H1 (cell line): ENCODE data around the gene ZNF689. TPM values are rescaled to one million over a fixed set of nuclear protein-coding genes. Genes with fewer than 3 reads are reported as not detected.

ENCODE experiments used
- polyA plus RNA-seq, 7 experiments: library from polyadenylated mRNA; depleted of rRNA in 3 of 7; stranded (reverse) in 5 of 7; unstranded in 2 of 7; fragments of >200 nt in 5 of 7; fragments of 200-250 nt in 2 of 7; gene quantifications; 1 replicate in 5 of 7; 2 replicates in 1 of 7; 4 replicates in 1 of 7; pipeline versions ENCODE4 v1.2.1 to v1.2.3, GENCODE V29; 2011 to 2013; ENCODE audit warnings: missing spikeins in 2 of 7, mixed read lengths in 2 of 7
- small RNA-seq: library from polyadenylated mRNA; stranded (forward); fragments of <200 nt; extraction: miRNeasy Mini kit (QIAGEN cat#:217004); gene quantifications from one replicate; pipeline ENCODE3, GENCODE V24; 2013; ENCODE audit not compliant: insufficient read depth
- total RNA-seq: library from RNA; stranded (reverse); fragmentation: NEBNext Ultra II Directional; extraction: Animal tissue kit (Norgen Biotek cat#: 25700); gene quantifications from 2 replicates; pipeline ENCODE4 v1.2.1, GENCODE V29; 2021
- TF ChIP-seq, protein P1 (sequence below): fragments of 300-600 bp; sonication (generic); IDR thresholded peaks from 2 replicates; pipeline ENCODE4 v1.7.1; 2012; ENCODE audit warnings: low read length, moderate library complexity, mild to moderate bottlenecking, inconsistent platforms; ENCODE audit not compliant: insufficient replicate concordance

The ZNF689 gene
- total and polyA plus RNA-seq, 2 of the 8 experiments (the other 6 are each of a cell fraction or from before 2014, with no cell fraction given) = 14.3 to 15.3 TPM

DNA sequence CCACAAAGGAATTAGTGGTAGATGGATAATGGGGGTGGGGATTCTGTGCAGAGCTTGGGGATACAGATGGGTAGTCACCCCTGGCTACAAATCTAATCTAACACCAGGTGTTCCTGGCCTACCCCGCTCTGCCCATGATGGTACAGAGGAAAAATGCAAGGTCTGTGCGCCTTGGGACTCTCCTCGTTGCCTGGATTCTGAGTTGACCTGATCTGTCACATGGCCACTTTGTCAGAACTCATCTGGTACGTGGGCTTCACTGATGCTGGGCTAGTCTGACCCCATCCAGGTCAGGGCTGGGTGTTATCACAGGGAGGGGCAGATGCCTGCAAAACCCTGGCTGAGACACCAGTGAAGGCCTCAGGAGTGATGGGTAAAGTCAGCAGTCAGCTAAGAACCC lies 57.2 kb downstream of the ZNF689 start (continued):
- TF ChIP-seq, protein P1, sequence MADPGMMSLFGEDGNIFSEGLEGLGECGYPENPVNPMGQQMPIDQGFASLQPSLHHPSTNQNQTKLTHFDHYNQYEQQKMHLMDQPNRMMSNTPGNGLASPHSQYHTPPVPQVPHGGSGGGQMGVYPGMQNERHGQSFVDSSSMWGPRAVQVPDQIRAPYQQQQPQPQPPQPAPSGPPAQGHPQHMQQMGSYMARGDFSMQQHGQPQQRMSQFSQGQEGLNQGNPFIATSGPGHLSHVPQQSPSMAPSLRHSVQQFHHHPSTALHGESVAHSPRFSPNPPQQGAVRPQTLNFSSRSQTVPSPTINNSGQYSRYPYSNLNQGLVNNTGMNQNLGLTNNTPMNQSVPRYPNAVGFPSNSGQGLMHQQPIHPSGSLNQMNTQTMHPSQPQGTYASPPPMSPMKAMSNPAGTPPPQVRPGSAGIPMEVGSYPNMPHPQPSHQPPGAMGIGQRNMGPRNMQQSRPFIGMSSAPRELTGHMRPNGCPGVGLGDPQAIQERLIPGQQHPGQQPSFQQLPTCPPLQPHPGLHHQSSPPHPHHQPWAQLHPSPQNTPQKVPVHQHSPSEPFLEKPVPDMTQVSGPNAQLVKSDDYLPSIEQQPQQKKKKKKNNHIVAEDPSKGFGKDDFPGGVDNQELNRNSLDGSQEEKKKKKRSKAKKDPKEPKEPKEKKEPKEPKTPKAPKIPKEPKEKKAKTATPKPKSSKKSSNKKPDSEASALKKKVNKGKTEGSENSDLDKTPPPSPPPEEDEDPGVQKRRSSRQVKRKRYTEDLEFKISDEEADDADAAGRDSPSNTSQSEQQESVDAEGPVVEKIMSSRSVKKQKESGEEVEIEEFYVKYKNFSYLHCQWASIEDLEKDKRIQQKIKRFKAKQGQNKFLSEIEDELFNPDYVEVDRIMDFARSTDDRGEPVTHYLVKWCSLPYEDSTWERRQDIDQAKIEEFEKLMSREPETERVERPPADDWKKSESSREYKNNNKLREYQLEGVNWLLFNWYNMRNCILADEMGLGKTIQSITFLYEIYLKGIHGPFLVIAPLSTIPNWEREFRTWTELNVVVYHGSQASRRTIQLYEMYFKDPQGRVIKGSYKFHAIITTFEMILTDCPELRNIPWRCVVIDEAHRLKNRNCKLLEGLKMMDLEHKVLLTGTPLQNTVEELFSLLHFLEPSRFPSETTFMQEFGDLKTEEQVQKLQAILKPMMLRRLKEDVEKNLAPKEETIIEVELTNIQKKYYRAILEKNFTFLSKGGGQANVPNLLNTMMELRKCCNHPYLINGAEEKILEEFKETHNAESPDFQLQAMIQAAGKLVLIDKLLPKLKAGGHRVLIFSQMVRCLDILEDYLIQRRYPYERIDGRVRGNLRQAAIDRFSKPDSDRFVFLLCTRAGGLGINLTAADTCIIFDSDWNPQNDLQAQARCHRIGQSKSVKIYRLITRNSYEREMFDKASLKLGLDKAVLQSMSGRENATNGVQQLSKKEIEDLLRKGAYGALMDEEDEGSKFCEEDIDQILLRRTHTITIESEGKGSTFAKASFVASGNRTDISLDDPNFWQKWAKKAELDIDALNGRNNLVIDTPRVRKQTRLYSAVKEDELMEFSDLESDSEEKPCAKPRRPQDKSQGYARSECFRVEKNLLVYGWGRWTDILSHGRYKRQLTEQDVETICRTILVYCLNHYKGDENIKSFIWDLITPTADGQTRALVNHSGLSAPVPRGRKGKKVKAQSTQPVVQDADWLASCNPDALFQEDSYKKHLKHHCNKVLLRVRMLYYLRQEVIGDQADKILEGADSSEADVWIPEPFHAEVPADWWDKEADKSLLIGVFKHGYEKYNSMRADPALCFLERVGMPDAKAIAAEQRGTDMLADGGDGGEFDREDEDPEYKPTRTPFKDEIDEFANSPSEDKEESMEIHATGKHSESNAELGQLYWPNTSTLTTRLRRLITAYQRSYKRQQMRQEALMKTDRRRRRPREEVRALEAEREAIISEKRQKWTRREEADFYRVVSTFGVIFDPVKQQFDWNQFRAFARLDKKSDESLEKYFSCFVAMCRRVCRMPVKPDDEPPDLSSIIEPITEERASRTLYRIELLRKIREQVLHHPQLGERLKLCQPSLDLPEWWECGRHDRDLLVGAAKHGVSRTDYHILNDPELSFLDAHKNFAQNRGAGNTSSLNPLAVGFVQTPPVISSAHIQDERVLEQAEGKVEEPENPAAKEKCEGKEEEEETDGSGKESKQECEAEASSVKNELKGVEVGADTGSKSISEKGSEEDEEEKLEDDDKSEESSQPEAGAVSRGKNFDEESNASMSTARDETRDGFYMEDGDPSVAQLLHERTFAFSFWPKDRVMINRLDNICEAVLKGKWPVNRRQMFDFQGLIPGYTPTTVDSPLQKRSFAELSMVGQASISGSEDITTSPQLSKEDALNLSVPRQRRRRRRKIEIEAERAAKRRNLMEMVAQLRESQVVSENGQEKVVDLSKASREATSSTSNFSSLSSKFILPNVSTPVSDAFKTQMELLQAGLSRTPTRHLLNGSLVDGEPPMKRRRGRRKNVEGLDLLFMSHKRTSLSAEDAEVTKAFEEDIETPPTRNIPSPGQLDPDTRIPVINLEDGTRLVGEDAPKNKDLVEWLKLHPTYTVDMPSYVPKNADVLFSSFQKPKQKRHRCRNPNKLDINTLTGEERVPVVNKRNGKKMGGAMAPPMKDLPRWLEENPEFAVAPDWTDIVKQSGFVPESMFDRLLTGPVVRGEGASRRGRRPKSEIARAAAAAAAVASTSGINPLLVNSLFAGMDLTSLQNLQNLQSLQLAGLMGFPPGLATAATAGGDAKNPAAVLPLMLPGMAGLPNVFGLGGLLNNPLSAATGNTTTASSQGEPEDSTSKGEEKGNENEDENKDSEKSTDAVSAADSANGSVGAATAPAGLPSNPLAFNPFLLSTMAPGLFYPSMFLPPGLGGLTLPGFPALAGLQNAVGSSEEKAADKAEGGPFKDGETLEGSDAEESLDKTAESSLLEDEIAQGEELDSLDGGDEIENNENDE = no peak

Small RNA genes lying within 50 kb of the gene (small RNA-seq; reads per million reads assigned to genes)
- gene AC093249.1 (not detected), gene AC093249.4 (not detected)

Other genes starting within 250 kb of the ZNF689 start
- 28.6 and 29.4 TPM in 2 replicates for gene TBC1D10B, start 239.9 kb downstream of the ZNF689 start, total RNA-seq
- gene TBC1D10B, start 239.9 kb downstream of the ZNF689 start, polyA plus RNA-seq (2011; rRNA removed) = 15.4 and 22.1 TPM in 2 replicates
- 1.2 TPM in 1 of 2 replicates, not detected in the other for gene MYL11, start 235.6 kb downstream of the ZNF689 start, total RNA-seq
- gene MYL11, start 235.6 kb downstream of the ZNF689 start, polyA plus RNA-seq (2011; rRNA removed) = 1.4 and 1.5 TPM in 2 replicates
- gene SEPTIN1, start 227.8 kb downstream of the ZNF689 start, total RNA-seq = 0.84 and 1.4 TPM in 2 replicates
- 0.24 and 0.57 TPM in 2 replicates for gene SEPTIN1, start 227.8 kb downstream of the ZNF689 start, polyA plus RNA-seq (2011; rRNA removed)
- gene ZNF48, start 215.0 kb downstream of the ZNF689 start, total RNA-seq = 40.6 and 41.2 TPM in 2 replicates
- gene ZNF48, start 215.0 kb downstream of the ZNF689 start, polyA plus RNA-seq (2011; rRNA removed) = 30.4 and 39.6 TPM in 2 replicates
- 9.6 and 10.6 TPM in 2 replicates for gene ZNF771, start 202.8 kb downstream of the ZNF689 start, total RNA-seq
- 15.7 and 20.2 TPM in 2 replicates for gene ZNF771, start 202.8 kb downstream of the ZNF689 start, polyA plus RNA-seq (2011; rRNA removed)
- 90.4 and 94.5 TPM in 2 replicates for gene DCTPP1, start 180.4 kb downstream of the ZNF689 start, total RNA-seq
- gene DCTPP1, start 180.4 kb downstream of the ZNF689 start, polyA plus RNA-seq (2011; rRNA removed) = 103 and 105 TPM in 2 replicates
- gene SEPHS2, start 164.5 kb downstream of the ZNF689 start, total RNA-seq = 61.8 and 62.0 TPM in 2 replicates
- 27.5 and 28.2 TPM in 2 replicates for gene SEPHS2, start 164.5 kb downstream of the ZNF689 start, polyA plus RNA-seq (2011; rRNA removed)
- gene ITGAL, start 137.6 kb downstream of the ZNF689 start, total RNA-seq = not detected in 2 replicates
- gene ITGAL, start 137.6 kb downstream of the ZNF689 start, polyA plus RNA-seq (2011; rRNA removed) = 0.02 TPM in 1 of 2 replicates, not detected in the other
- 34.7 and 36.1 TPM in 2 replicates for gene ZNF768, start 83.8 kb downstream of the ZNF689 start, total RNA-seq
- gene ZNF768, start 83.8 kb downstream of the ZNF689 start, polyA plus RNA-seq (2011; rRNA removed) = 47.7 and 63.3 TPM in 2 replicates
- 10.3 and 12.0 TPM in 2 replicates for gene ZNF747, start 75.5 kb downstream of the ZNF689 start, total RNA-seq
- 9.9 and 10.7 TPM in 2 replicates for gene ZNF747, start 75.5 kb downstream of the ZNF689 start, polyA plus RNA-seq (2011; rRNA removed)
- 7.7 and 8.4 TPM in 2 replicates for gene ZNF764, start 52.0 kb downstream of the ZNF689 start, total RNA-seq
- gene ZNF764, start 52.0 kb downstream of the ZNF689 start, polyA plus RNA-seq (2011; rRNA removed) = 5.7 and 8.3 TPM in 2 replicates
- gene ZNF688, start 38.7 kb downstream of the ZNF689 start, total RNA-seq = 3.5 and 3.7 TPM in 2 replicates
- 2.7 and 6.3 TPM in 2 replicates for gene ZNF688, start 38.7 kb downstream of the ZNF689 start, polyA plus RNA-seq (2011; rRNA removed)
- gene ZNF785, start 24.7 kb downstream of the ZNF689 start, total RNA-seq = 12.9 and 14.8 TPM in 2 replicates
- 8.6 and 11.7 TPM in 2 replicates for gene ZNF785, start 24.7 kb downstream of the ZNF689 start, polyA plus RNA-seq (2011; rRNA removed)
- gene PRR14, start 40.6 kb upstream of the ZNF689 start, total RNA-seq = 16.1 and 18.9 TPM in 2 replicates
- gene PRR14, start 40.6 kb upstream of the ZNF689 start, polyA plus RNA-seq (2011; rRNA removed) = 3.6 and 8.7 TPM in 2 replicates
- 12.9 and 13.9 TPM in 2 replicates for gene FBRS, start 48.0 kb upstream of the ZNF689 start, total RNA-seq
- gene FBRS, start 48.0 kb upstream of the ZNF689 start, polyA plus RNA-seq (2011; rRNA removed) = 2.4 and 3.8 TPM in 2 replicates
- gene SRCAP, start 88.8 kb upstream of the ZNF689 start, total RNA-seq = 54.3 and 58.7 TPM in 2 replicates
- 5.5 and 9.5 TPM in 2 replicates for gene SRCAP, start 88.8 kb upstream of the ZNF689 start, polyA plus RNA-seq (2011; rRNA removed)
- 36.0 and 37.2 TPM in 2 replicates for gene PHKG2, start 138.0 kb upstream of the ZNF689 start, total RNA-seq
- gene PHKG2, start 138.0 kb upstream of the ZNF689 start, polyA plus RNA-seq (2011; rRNA removed) = 53.4 and 63.9 TPM in 2 replicates
- 5.2 and 6.0 TPM in 2 replicates for gene CFAP119, start 151.7 kb upstream of the ZNF689 start, total RNA-seq
- 5.6 and 7.1 TPM in 2 replicates for gene CFAP119, start 151.7 kb upstream of the ZNF689 start, polyA plus RNA-seq (2011; rRNA removed)
- gene RNF40, start 151.9 kb upstream of the ZNF689 start, total RNA-seq = 68.7 and 70.8 TPM in 2 replicates
- 36.9 and 38.5 TPM in 2 replicates for gene RNF40, start 151.9 kb upstream of the ZNF689 start, polyA plus RNA-seq (2011; rRNA removed)
- 19.3 and 19.5 TPM in 2 replicates for gene ZNF629, start 176.8 kb upstream of the ZNF689 start, total RNA-seq
- 11.0 and 13.6 TPM in 2 replicates for gene ZNF629, start 176.8 kb upstream of the ZNF689 start, polyA plus RNA-seq (2011; rRNA removed)